Neural cell (in vitro differentiated cells): Measurements from ENCODE around the gene ADGRL1. TPM values are rescaled to one million over a fixed set of nuclear protein-coding genes. Genes with fewer than 3 reads are reported as not detected.

Source experiments
- H2AFZ ChIP-seq: fragments of 200-600, 300-800 bp; sonication (generic), shearing (Covaris generic); 2 replicates; pipeline ENCODE4 v1.6.0; 2014; ENCODE audit warnings: low read depth, mild to moderate bottlenecking, antibody characterized with exemption, low read length, moderate library complexity
- H3F3A ChIP-seq: fragments of 200-600 bp; shearing (Covaris generic); 2 replicates; pipeline ENCODE4 v1.6.1; 2016; ENCODE audit warnings: mild to moderate bottlenecking, moderate library complexity, mixed read lengths, antibody characterized with exemption, low read length; ENCODE audit not compliant: insufficient read depth, poor library complexity, severe bottlenecking
- H3K27ac ChIP-seq: fragments of 200-600, 300-800 bp; sonication (generic), shearing (Covaris generic); 2 replicates; pipeline ENCODE4 v1.5.1; 2014; ENCODE audit warnings: mild to moderate bottlenecking, low read length, moderate library complexity
- H3K27me3 ChIP-seq: fragments of 300-800, 200-600 bp; sonication (generic), shearing (Covaris generic); 2 replicates; pipeline ENCODE4 v1.6.0; 2014; ENCODE audit warnings: mild to moderate bottlenecking, low read depth, low read length, moderate library complexity; ENCODE audit not compliant: insufficient read depth
- H3K36me3 ChIP-seq: fragments of 300-800, 200-600 bp; sonication (generic), shearing (Covaris generic); 2 replicates; pipeline ENCODE4 v1.5.1; 2014; ENCODE audit warnings: mild to moderate bottlenecking, antibody characterized with exemption, low read length, moderate library complexity; ENCODE audit not compliant: insufficient read depth
- H3K4me2 ChIP-seq: fragments of 300-800, 200-600 bp; sonication (generic), shearing (Covaris generic); 2 replicates; pipeline ENCODE4 v1.6.0; 2014; ENCODE audit warnings: mild to moderate bottlenecking, low read length
- H3K4me3 ChIP-seq: fragments of 300-800, 200-600 bp; sonication (generic), shearing (Covaris generic); 2 replicates; pipeline ENCODE4 v1.5.1; 2014; ENCODE audit warnings: mild to moderate bottlenecking, low read length, moderate library complexity
- H3K79me2 ChIP-seq: fragments of 200-600 bp; shearing (Covaris generic); replicated peaks from 2 replicates; pipeline ENCODE4 v1.6.0; 2014; ENCODE audit warnings: mild to moderate bottlenecking, low read length, moderate library complexity; ENCODE audit not compliant: insufficient read depth
- H3K9ac ChIP-seq: fragments of 300-800, 200-600 bp; sonication (generic), shearing (Covaris generic); 2 replicates; pipeline ENCODE4 v1.6.1; 2016; ENCODE audit warnings: mild to moderate bottlenecking, low read length, mixed read lengths
- H3K9me2 ChIP-seq: fragments of 200-600 bp; shearing (Covaris generic); 2 replicates; pipeline ENCODE4 v1.6.1; 2016; ENCODE audit warnings: mild to moderate bottlenecking, low read length, mixed read lengths; ENCODE audit not compliant: insufficient read depth
- H3K9me3 ChIP-seq: fragments of 200-600, 300-800 bp; sonication (generic), shearing (Covaris generic); 2 replicates; pipeline ENCODE4 v1.6.1; 2016; ENCODE audit warnings: mild to moderate bottlenecking, mixed run types, low read length, moderate library complexity, mixed read lengths
- H4K20me1 ChIP-seq: fragments of 200-600 bp; shearing (Covaris generic); 2 replicates; pipeline ENCODE4 v1.6.1; 2016; ENCODE audit warnings: mild to moderate bottlenecking, mixed run types; ENCODE audit not compliant: insufficient read depth
- CTCF ChIP-seq: fragments of 450-650 bp; IDR thresholded peaks from 2 replicates; pipeline ENCODE4 v1.5.1; 2014; ENCODE audit warnings: antibody characterized with exemption, mild to moderate bottlenecking, moderate library complexity; ENCODE audit not compliant: poor library complexity, severe bottlenecking
- EP300 ChIP-seq: fragments of 450-650 bp; conservative IDR thresholded peaks from 2 replicates; pipeline ENCODE4 v1.6.1; 2014; ENCODE audit warnings: antibody characterized with exemption, mild to moderate bottlenecking, moderate library complexity; ENCODE audit not compliant: poor library complexity, severe bottlenecking
- EZH2 ChIP-seq: fragments of 200-600, 300-800 bp; shearing (Covaris generic), sonication (generic); IDR thresholded peaks from 2 replicates; pipeline ENCODE4 v1.6.1; 2014; ENCODE audit warnings: antibody characterized with exemption, low read length, borderline replicate concordance, mild to moderate bottlenecking; ENCODE audit not compliant: insufficient read depth, poor library complexity, severe bottlenecking
- MXI1 ChIP-seq: fragments of 450-650 bp; conservative IDR thresholded peaks from 2 replicates; pipeline ENCODE4 v1.6.1; 2014; ENCODE audit warnings: antibody characterized with exemption, mild to moderate bottlenecking; ENCODE audit not compliant: poor library complexity, severe bottlenecking
- POLR2AphosphoS5 ChIP-seq: IDR thresholded peaks from 2 replicates; pipeline ENCODE4 v1.6.1; 2012
- RAD21 ChIP-seq: fragments of 450-650 bp; conservative IDR thresholded peaks from 2 replicates; pipeline ENCODE4 v1.6.1; 2014; ENCODE audit warnings: antibody characterized with exemption, mild to moderate bottlenecking, moderate library complexity
- SMC3 ChIP-seq: fragments of 450-650 bp; conservative IDR thresholded peaks from 2 replicates; pipeline ENCODE4 v1.6.1; 2014; ENCODE audit warnings: antibody characterized with exemption, mild to moderate bottlenecking, moderate library complexity; ENCODE audit not compliant: poor library complexity
- TAF1 ChIP-seq: IDR thresholded peaks from 2 replicates; pipeline ENCODE4 v1.6.1; 2012; ENCODE audit warnings: low read depth
- polyA plus RNA-seq: library from polyadenylated mRNA; depleted of rRNA; stranded (reverse); fragments of >200 nt; gene quantifications from 2 replicates; pipeline ENCODE4 v1.2.3, GENCODE V29; 2014
- TF ChIP-seq, protein P1 (sequence below): IDR thresholded peaks from 2 replicates; pipeline ENCODE4 v1.6.1; 2012; ENCODE audit warnings: borderline replicate concordance

ADGRL1 gene
- polyA plus RNA-seq, 1 donor from 2014 or later: 22.2 TPM

- Histone ChIP-seq H3K79me2 (no peaks in the 10 kb centered on the region), H3K9ac (no peak overlapping the region), H3K36me3 (no peaks in the 10 kb centered on the region), H4K20me1 (no peaks in the 10 kb centered on the region), H3K27me3 (no peaks in the 10 kb centered on the region), H3K4me3 (no peak overlapping the region), H3F3A (no peaks in the 10 kb centered on the region), H2AFZ (no peak overlapping the region), H3K27ac (no peak overlapping the region), H3K9me3 (no peaks in the 10 kb centered on the region), H3K4me2 (no peak overlapping the region), H3K9me2 (no peaks in the 10 kb centered on the region)
- TF ChIP-seq EZH2 (no peak), POLR2AphosphoS5 (no peak), SMC3 (no peak), MXI1 (no peak), RAD21 (no peak), CTCF (no peak), EP300 (no peak), TAF1 (no peak)
- TF ChIP-seq, protein P1, sequence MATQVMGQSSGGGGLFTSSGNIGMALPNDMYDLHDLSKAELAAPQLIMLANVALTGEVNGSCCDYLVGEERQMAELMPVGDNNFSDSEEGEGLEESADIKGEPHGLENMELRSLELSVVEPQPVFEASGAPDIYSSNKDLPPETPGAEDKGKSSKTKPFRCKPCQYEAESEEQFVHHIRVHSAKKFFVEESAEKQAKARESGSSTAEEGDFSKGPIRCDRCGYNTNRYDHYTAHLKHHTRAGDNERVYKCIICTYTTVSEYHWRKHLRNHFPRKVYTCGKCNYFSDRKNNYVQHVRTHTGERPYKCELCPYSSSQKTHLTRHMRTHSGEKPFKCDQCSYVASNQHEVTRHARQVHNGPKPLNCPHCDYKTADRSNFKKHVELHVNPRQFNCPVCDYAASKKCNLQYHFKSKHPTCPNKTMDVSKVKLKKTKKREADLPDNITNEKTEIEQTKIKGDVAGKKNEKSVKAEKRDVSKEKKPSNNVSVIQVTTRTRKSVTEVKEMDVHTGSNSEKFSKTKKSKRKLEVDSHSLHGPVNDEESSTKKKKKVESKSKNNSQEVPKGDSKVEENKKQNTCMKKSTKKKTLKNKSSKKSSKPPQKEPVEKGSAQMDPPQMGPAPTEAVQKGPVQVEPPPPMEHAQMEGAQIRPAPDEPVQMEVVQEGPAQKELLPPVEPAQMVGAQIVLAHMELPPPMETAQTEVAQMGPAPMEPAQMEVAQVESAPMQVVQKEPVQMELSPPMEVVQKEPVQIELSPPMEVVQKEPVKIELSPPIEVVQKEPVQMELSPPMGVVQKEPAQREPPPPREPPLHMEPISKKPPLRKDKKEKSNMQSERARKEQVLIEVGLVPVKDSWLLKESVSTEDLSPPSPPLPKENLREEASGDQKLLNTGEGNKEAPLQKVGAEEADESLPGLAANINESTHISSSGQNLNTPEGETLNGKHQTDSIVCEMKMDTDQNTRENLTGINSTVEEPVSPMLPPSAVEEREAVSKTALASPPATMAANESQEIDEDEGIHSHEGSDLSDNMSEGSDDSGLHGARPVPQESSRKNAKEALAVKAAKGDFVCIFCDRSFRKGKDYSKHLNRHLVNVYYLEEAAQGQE: no peak
Observed at GRCh38 chr19:14127929-14128509, 78.0 kb downstream of the ADGRL1 start.

- Histone ChIP-seq H3K9me2 (no peaks in the 10 kb centered on the region), H3F3A (no peaks in the 10 kb centered on the region), H3K4me2 (no peak overlapping the region), H4K20me1 (no peaks in the 10 kb centered on the region), H3K79me2 (no peaks in the 10 kb centered on the region), H3K27ac (no peak overlapping the region), H3K9ac (no peak overlapping the region), H3K9me3 (no peaks in the 10 kb centered on the region), H2AFZ (no peak overlapping the region), H3K4me3 (no peak overlapping the region), H3K27me3 (no peaks in the 10 kb centered on the region), H3K36me3 (no peaks in the 10 kb centered on the region)
- TF ChIP-seq EP300 (no peak), POLR2AphosphoS5 (no peak), TAF1 (no peak), EZH2 (no peak), MXI1 (no peak), CTCF (no peak), RAD21 (no peak), SMC3 (no peak)
- TF ChIP-seq, protein P1: no peak
Observed at GRCh38 chr19:14127176-14127575, 78.8 kb downstream of the ADGRL1 start.
